Measurements from ENCODE around the gene MARCHF5.
"Not testable (repeated sequence)": the region's sequence is repeated elsewhere in the genome, so short reads cannot be mapped to it uniquely, and the experiment has no call there.

DNA sequence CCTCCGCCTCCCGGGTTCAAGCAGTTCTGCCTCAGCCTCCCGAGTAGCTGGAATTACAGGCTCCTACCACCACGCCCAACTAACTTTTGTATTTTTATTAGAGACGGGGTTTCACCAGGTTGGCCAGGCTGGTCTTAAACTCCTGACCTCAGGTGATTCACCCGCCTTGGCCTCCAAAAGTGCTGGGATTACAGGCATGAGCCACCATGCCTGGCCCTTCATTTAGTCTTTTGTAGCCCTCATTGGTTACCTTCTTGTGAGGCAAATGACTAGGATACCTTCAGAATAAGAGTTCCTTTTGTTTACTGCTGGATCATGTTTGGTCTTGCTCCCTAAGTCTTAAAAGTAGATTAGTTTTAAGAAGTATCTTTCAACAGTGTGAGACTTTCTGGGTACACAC is 39.0 kb downstream of the MARCHF5 start:
- TF ChIP-seq, protein P1, sequence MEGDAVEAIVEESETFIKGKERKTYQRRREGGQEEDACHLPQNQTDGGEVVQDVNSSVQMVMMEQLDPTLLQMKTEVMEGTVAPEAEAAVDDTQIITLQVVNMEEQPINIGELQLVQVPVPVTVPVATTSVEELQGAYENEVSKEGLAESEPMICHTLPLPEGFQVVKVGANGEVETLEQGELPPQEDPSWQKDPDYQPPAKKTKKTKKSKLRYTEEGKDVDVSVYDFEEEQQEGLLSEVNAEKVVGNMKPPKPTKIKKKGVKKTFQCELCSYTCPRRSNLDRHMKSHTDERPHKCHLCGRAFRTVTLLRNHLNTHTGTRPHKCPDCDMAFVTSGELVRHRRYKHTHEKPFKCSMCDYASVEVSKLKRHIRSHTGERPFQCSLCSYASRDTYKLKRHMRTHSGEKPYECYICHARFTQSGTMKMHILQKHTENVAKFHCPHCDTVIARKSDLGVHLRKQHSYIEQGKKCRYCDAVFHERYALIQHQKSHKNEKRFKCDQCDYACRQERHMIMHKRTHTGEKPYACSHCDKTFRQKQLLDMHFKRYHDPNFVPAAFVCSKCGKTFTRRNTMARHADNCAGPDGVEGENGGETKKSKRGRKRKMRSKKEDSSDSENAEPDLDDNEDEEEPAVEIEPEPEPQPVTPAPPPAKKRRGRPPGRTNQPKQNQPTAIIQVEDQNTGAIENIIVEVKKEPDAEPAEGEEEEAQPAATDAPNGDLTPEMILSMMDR (IDR thresholded peaks at IDR 0.05; ENCODE audit: low read length), result not testable (repeated sequence)
- not testable (repeated sequence) for TF ChIP-seq EZH2 (optimal IDR thresholded peaks at IDR 0.05; ENCODE audit: low read depth, low read length); EZH2phosphoT487 (IDR thresholded peaks at IDR 0.05; ENCODE audit: low read length)
